Motor neuron (in vitro differentiated cells): ENCODE measurements around the gene CPA2. TPM values are rescaled to one million over a fixed set of nuclear protein-coding genes. Genes with fewer than 3 reads are reported as not detected.
"Not testable (repeated sequence)": the region's sequence is repeated elsewhere in the genome, so short reads cannot be mapped to it uniquely, and the experiment has no call there.

Experiments used
- ATAC-seq, 8 experiments: fragments of 200-7000 bp; cut with Tn5 transposase; replicated peaks in 6 of 8; 2 replicates each; pipeline ENCODE4 v1.8.0; 2021; ENCODE audit warnings: mild to moderate bottlenecking in 8 of 8, moderate library complexity in 8 of 8
- H3K27ac ChIP-seq, 2 donors: fragments of 250-450 bp; sonication (Bioruptor Pico); 2 replicates each; pipeline ENCODE4 v1.9.0; 2021; ENCODE audit warnings: antibody characterized with exemption in 2 of 2, mild to moderate bottlenecking in 2 of 2, moderate library complexity in 1 of 2
- H3K4me1 ChIP-seq, 2 donors: fragments of 250-450 bp; sonication (Bioruptor Pico); replicated peaks in 1 of 2; 2 replicates each; pipeline ENCODE4 v1.6.1; 2021; ENCODE audit warnings: antibody characterized with exemption in 2 of 2, mild to moderate bottlenecking in 2 of 2, moderate library complexity in 1 of 2
- H3K4me3 ChIP-seq, 5 donors: fragments of 250-450 bp; sonication (Bioruptor Pico); 2 replicates each; pipeline ENCODE4 v1.9.0; 2021; ENCODE audit warnings: antibody characterized with exemption in 5 of 5, mild to moderate bottlenecking in 5 of 5, moderate library complexity in 4 of 5
- WGBS, 10 experiments: fragments of 450-650 bp; shearing (Covaris generic); methylation state at CpG; one replicate each; pipeline ENCODE4 v1.0.0; 2022; 5-methylcytosine and 5-hydroxymethylcytosine counted together
- in situ Hi-C, 9 experiments: fragments of 400-800 bp; cut with MboI; loops; one replicate each; pipeline ENCODE4 v1.15.0; 2021; ENCODE audit warnings: low sequenced_read_pairs in 9 of 9, low pct_unique_long_range_greater_than_20kb in 2 of 9; ENCODE audit not compliant: unreplicated experiment in 9 of 9
- total RNA-seq, 8 experiments: library from RNA; unstranded; fragments of 300-600 nt; gene quantifications; 2 replicates each; pipeline versions ENCODE4 v1.2.3 to v1.2.4, GENCODE V29; 2022

CPA2 gene
- total RNA-seq, 8 experiments from 2014 or later, result 0.49 to 4.4 (median 0.78) TPM

DNA sequence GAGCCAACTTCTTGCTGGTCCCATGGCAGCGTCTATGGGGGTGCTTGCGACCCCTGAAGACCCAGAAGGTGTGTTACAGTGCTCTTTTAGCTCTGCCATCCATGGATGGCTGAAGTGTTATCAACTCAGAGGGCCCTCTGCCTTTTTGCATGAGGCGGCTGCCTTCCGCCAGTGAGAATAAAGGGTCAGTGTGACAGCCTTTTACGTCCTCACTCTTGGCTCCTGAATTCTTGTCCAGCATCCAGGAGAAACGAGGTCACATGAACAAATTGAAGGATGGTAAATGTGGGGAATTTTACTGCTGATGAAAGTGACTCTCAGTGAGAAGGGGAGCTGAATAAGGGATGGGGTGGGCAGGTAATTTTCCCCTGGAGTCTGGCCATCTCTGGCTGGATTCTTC, 34.9 kb upstream of the CPA2 start:
- WGBS, 10 experiments, result 14 to 89% (median 67%) methylated on average over 1 to 6 of the region's 6 CpGs; no CpG with 5 or more reads in 5 of the 10 experiments
- Histone ChIP-seq H3K4me1 (peaks cover 18 to 22% of the 10 kb centered on the region in 2 donors), H3K4me3 (no peak overlapping the region), H3K27ac (peak overlapping the region in 1 of 2 donors; percentile 47)
- in situ Hi-C loops, result loop anchor here in 1 of 9 experiments (25.0 kb wide), 1 partner anchor 481 kb away; no protein-coding TSS in a partner anchor
- peak in 1 of 8 experiments; percentile 32 for ATAC-seq

DNA sequence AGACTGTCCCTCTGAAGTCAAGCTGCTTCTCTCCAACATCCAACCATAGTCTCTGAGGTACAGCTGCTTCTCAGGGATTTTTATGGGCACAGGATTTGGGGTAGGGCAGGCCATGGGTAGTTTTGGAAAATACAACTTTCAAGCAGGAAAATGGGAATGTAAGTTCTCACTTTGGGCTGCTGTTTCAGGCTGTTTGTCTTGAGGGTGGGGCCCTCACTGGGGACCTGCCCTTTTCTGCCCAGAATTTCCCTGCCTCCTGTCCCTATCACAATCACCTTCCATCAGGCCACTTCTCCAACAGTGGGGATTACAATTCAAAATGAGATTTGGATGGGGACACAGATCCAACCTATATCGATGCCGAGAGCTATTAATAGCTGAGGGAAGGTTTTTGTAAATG, 34.5 kb upstream of the CPA2 start:
- in situ Hi-C loops, result loop anchor here in 1 of 9 experiments (25.0 kb wide), 1 partner anchor 480 kb away; no protein-coding TSS in a partner anchor
- peak in 2 of 8 experiments; percentile 19 to 37 for ATAC-seq
- WGBS, 10 experiments, result 14 to 100% (median 92%) methylated on average over 1 to 2 of the region's 2 CpGs; no CpG with 5 or more reads in 3 of the 10 experiments
- Histone ChIP-seq H3K4me3 (no peak overlapping the region), H3K27ac (peak overlapping the region in 1 of 2 donors; percentile 47), H3K4me1 (peaks cover 18 to 22% of the 10 kb centered on the region in 2 donors)

DNA sequence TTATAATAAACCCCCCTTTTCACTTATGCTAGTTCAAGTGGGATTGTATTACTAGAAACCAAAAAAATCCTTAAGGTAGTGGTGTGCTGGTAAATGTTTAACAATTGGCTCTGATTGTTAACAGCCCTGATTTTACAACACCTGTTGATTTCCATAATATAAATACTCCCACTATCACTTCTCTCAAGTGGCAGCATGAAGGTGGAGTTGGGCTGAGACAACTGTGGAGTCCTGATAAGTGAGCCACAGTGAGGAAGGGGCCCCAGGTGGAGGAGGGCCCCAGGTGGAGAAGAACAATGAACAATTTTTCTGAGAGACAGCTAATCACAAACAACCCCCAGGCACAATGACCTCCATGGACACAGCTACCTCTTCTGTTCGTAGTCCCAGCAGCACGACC, 32.6 kb upstream of the CPA2 start:
- no peak overlapping the region for H3K27ac ChIP-seq
- ATAC-seq, result no peak
- WGBS, 10 experiments, result 60 to 90% methylated on average over 1 to 2 of the region's 2 CpGs; no CpG with 5 or more reads in 8 of the 10 experiments
- in situ Hi-C loops, result loop anchor here in 1 of 9 experiments (25.0 kb wide), 1 partner anchor 478 kb away; no protein-coding TSS in a partner anchor
- no peak overlapping the region for H3K4me3 ChIP-seq
- H3K4me1 ChIP-seq, result peaks cover 5 to 11% of the 10 kb centered on the region in 2 donors

DNA sequence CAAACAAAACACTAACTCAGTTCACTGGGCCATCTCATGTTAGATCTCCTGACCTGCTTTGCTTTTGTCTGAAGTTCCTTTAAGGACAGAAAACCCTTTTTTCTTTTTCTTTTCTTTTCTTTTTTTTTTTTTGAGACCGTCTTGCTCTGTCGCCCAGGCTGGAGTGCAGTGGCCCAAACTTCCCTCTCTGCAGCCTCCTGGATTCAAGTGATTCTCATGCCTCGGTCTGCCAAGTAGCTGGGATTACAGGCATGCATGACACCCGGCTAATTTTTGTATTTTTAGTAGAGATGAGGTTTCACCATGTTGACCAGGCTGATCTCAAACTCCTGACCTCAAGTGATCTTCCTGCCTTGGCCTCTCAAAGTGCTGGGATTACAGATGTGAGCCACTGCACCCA, 30.3 kb upstream of the CPA2 start:
- not testable (repeated sequence) for H3K4me3 ChIP-seq, H3K27ac ChIP-seq, H3K4me1 ChIP-seq, ATAC-seq
- WGBS, 10 experiments, result 38 to 100% (median 92%) methylated on average over 1 to 4 of the region's 4 CpGs; no CpG with 5 or more reads in 1 of the 10 experiments
- in situ Hi-C loops, result loop anchor here in 1 of 9 experiments (25.0 kb wide), 1 partner anchor 476 kb away; no protein-coding TSS in a partner anchor

DNA sequence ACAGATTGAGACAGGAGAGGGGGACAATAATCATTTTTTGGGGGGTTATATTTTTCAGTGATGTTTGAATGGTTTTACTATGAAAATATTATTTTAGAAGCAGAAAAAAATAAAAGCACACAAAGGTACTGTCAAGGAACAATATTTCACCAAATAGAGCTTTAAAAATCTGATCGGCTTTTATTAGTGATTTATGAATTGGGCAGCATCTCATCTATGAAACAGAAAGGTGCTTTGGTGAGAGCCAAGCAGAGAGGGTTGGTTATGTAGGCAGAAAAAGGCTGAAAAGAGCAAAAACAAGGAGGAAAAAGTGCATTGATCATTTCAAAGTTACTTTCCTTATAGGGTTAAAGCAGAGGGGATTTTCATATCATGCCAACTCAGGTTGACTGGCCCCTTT, 26.4 kb upstream of the CPA2 start:
- Histone ChIP-seq H3K27ac (no peak overlapping the region), H3K4me3 (no peak overlapping the region), H3K4me1 (no peaks in the 10 kb centered on the region)
- WGBS, 10 experiments, result 78 to 100% (median 95%) methylated on average over 1 of the region's 1 CpG; no CpG with 5 or more reads in 4 of the 10 experiments
- in situ Hi-C loops, result loop anchor here in 1 of 9 experiments (25.0 kb wide), 1 partner anchor 472 kb away; no protein-coding TSS in a partner anchor
- no peak for ATAC-seq

DNA sequence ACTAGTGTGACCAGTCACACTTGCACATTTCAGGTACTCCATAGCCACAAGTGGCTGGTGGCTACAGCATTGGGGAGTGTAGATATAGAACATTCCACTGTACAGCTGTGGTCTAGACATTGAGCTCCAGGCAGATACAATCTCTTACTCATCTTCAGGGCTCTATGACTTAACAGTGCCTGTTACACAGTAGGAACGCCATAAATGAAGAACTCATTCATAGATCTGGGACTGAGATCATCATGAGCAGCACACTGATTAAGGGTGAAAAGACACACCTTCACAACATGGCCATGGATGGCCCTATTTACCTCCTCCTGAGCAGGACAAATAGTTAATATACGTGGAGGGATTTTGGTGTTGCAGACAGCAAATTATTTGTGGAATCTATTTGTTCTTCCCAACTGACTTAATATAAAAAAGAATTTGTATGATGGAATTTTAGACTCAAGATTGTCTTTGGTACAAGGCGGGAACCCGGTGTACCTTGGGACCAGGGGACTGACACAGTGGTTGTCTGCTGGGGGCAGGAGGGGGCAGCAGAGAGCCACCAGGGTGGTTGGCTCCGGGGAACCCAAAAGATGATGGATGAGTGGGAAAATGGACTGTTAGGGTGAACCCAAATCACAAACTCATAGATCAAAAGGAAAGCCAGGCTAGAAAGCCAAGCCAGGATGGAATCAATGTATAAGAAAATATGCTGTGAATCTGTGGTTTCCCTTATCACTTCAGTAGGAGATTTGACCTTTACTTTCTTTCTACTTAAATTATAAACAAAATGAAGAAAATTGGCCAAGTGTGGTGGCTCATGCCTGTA, 24.3 kb upstream of the CPA2 start:
- no peaks in the 10 kb centered on the region for H3K4me1 ChIP-seq
- in situ Hi-C loops, result loop anchor here in 1 of 9 experiments (25.0 kb wide), 1 partner anchor 470 kb away; no protein-coding TSS in a partner anchor
- no peak overlapping the region for H3K4me3 ChIP-seq
- peak in 4 of 8 experiments; percentile 48 to 94 (median 90) for ATAC-seq
- 0 to 70% (median 43%) methylated on average over 1 to 5 of the region's 5 CpGs; no CpG with 5 or more reads in 3 of the 10 experiments for WGBS, 10 experiments
- H3K27ac ChIP-seq, result no peak overlapping the region

DNA sequence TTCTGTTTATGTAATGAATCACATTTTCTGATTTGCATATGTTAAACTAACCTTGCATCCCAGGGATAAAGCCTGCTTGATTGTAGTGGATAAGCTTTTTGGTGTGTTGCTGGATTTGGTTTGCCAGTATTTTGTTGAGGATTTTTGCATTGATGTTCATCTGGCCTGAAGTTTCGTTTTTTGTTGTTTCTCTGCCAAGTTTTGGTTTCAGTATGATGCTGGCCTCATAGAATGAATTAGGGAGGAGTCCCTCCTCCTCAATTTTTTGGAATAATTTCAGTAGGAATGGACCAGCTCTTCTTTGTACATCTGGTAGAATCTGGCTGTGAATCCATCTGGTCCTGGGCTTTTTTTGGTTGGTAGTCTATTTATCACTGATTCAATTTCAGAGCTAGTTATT, 23.2 kb upstream of the CPA2 start:
- H3K4me1 ChIP-seq, H3K27ac ChIP-seq, H3K4me3 ChIP-seq: not testable (repeated sequence)
- in situ Hi-C loops, result loop anchor here in 1 of 9 experiments (25.0 kb wide), 1 partner anchor 469 kb away; no protein-coding TSS in a partner anchor
- ATAC-seq, result peak in 2 of 8 experiments; percentile 53 to 70
- WGBS, 10 experiments, result 0 to 100% (median 83%) methylated on average over 1 of the region's 1 CpG; no CpG with 5 or more reads in 2 of the 10 experiments

DNA sequence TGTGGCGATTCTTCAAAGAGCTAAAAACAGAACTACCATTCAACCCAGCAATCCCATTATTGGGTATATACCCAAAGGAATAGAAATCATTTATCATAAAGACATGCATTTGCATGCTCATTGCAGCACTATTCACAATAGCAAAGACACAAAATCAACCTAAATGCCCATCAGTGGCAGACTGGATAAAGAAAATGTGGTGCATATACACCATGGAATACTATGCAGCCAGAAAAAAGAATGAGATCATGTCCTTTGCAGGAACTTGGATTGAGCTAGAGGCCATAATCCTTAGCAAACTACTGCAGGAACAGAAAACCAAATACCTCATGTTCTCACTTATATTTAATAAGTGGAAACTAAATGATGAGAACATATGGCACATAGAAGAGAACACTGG, 20.2 kb upstream of the CPA2 start:
- H3K27ac ChIP-seq, result not testable (repeated sequence)
- WGBS, 10 experiments, result 56 to 100% (median 100%) methylated on average over 1 of the region's 1 CpG; no CpG with 5 or more reads in 3 of the 10 experiments
- in situ Hi-C loops, result loop anchor here in 1 of 9 experiments (25.0 kb wide), 1 partner anchor 466 kb away; no protein-coding TSS in a partner anchor

DNA sequence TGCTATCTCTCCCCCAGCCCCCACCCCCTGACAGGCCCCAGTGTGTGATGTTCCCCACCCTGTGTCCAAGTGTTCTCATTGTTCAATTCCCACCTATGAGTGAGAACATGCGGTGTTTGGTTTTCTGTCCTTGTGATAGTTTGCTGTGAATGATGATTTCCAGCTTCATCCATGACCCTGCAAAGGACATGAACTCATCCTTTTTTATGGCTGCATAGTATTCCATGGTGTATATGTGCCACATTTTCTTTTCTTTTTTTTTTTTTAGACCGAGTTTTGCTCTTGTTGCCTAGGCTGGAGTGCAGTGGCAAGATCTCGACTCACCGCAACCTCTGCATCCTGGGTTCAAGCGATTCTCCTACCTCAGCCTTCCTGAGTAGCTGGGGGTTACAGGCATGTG, 17.8 kb upstream of the CPA2 start:
- 44 to 100% (median 100%) methylated on average over 3 to 4 of the region's 5 CpGs; no CpG with 5 or more reads in 5 of the 10 experiments for WGBS, 10 experiments
- H3K27ac ChIP-seq, H3K4me3 ChIP-seq, ATAC-seq, H3K4me1 ChIP-seq: not testable (repeated sequence)
- in situ Hi-C loops, result loop anchor here in 1 of 9 experiments (25.0 kb wide), 1 partner anchor 463 kb away; no protein-coding TSS in a partner anchor

More for the DNA sequence above, 20.2 kb upstream of the CPA2 start:
- H3K4me3 ChIP-seq, ATAC-seq, H3K4me1 ChIP-seq: not testable (repeated sequence)

DNA sequence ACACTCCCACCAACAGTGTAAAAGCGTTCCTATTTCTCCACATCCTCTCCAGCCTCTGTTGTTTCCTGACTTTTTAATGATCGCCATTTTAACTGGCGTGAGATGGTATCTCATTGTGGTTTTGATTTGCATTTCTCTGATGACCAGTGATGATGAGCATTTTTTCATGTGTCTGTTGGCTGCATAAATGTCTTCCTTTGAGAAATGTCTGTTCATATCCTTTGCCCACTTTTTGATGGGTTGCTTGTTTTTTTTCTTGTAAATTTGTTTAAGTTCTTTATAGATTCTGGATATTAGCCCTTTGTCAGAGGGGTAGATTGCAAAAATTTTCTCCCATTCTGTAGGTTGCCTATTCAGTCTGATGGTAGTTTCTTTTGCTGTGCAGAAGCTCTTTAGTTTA, 17.0 kb upstream of the CPA2 start:
- not testable (repeated sequence) for H3K4me1 ChIP-seq, ATAC-seq, H3K4me3 ChIP-seq, H3K27ac ChIP-seq
- in situ Hi-C loops, result loop anchor here in 1 of 9 experiments (25.0 kb wide), 1 partner anchor 463 kb away; no protein-coding TSS in a partner anchor
- 92 to 100% (median 100%) methylated on average over 1 to 3 of the region's 3 CpGs; no CpG with 5 or more reads in 5 of the 10 experiments for WGBS, 10 experiments

DNA sequence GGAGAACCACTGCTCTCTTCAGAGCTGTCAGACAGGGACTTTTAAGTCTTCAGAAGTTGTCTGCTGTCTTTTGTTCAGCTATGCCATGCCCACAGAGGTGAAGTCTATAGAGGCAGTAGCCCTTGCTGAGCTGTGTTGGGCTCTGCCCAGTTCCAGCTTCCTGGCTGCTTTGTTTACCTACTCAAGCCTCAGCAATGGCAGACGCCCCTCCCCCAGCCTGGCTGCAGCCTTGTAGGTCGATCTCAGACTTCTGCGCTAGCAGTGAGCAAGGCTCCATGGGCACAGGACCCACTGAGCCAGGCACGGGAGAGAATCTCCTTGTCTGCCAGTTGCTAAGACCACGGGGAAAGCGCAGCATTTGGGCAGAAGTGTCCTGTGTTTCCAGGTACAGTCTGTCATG, 12.1 kb upstream of the CPA2 start:
- H3K27ac ChIP-seq, result no peak overlapping the region
- no peak for ATAC-seq
- H3K4me1 ChIP-seq, result peaks cover 0 to 7% of the 10 kb centered on the region in 2 donors
- H3K4me3 ChIP-seq, result no peak overlapping the region
- 40 to 59% methylated on average over 1 to 3 of the region's 6 CpGs; no CpG with 5 or more reads in 8 of the 10 experiments for WGBS, 10 experiments
- in situ Hi-C loops, result no loop called here

DNA sequence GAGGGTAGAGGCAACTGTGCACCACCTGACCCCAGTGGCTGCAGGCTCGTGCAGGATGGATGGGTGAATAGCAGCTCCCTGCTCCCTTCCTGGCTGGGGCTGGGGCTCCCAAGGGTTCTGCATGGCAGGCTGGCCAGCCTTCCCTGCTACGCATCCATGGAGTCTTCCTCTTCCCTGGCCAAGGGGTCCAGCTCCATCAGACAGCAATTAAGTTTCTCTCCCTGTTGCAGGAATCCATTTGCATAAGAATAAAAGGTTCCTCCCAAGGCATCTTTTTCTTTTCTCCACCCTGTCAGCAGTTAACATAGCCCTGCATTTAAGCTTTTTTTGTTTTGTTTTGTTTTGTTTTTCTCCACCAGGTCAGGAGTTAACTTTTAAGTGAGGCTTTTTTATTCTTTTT, 10.0 kb upstream of the CPA2 start:
- ATAC-seq, result peak in 5 of 8 experiments; percentile 29 to 72 (median 39)
- peaks cover 0 to 7% of the 10 kb centered on the region in 2 donors for H3K4me1 ChIP-seq
- in situ Hi-C loops, result no loop called here
- H3K4me3 ChIP-seq, result no peak overlapping the region
- no peak overlapping the region for H3K27ac ChIP-seq
- WGBS, 10 experiments, result 8 to 90% (median 32%) methylated on average over 1 to 2 of the region's 2 CpGs; no CpG with 5 or more reads in 4 of the 10 experiments
